NCI-H345 treated with DMSO at 0.1 percent for 48 hours (cell line): ENCODE measurements around the gene DCTN2.
A peak's percentile ranks its signal among the peaks of the same experiment; 100 is the strongest.

Source experiments
- DNase-seq: peaks from one replicate; lab custom pipeline; 2025; ENCODE audit not compliant: unreplicated experiment; lab: John Stamatoyannopoulos, UW

DCTN2 gene

DNA sequence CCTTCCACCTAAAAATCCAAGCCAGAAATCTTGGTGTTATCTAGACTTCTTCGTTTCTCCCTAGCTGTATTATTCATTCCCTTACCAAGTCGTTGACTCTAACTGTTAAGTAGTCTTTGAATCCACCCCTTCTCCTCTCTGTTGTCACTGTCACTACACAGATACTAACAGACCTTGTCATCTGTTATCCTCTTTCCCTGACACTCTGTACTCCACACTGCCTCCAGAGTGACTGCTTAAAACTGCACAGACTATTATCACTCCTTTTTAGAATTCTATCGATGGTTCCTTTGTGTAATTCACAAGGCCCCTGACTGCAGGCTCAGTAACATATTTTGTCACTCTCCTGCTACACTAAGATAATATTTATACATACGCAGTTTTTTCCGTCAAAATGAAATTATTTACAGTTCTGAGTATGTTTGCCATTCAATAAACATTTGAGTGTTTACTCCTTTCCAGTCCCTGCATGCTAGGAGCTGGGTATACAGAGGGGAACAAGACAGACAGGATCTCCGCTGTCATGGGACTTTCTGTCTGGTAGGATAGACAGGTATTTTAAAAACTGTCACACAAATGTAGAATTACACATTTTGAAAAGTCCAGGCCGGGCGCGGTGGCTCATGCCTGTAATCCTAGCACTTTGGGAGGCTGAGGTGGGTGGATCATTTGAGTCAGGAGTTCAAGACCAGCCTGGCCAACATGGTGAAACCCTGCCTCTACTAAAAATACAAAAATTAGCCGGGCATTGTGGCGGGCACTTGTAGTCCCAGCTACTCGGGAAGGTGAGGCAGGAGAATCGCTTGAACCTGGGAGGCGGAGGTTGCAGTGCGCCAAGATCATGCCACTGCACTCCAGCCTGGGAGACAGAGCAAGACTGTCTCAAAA lies 55.4 kb downstream of the DCTN2 start:
- DNase-seq, result no peak

DNA sequence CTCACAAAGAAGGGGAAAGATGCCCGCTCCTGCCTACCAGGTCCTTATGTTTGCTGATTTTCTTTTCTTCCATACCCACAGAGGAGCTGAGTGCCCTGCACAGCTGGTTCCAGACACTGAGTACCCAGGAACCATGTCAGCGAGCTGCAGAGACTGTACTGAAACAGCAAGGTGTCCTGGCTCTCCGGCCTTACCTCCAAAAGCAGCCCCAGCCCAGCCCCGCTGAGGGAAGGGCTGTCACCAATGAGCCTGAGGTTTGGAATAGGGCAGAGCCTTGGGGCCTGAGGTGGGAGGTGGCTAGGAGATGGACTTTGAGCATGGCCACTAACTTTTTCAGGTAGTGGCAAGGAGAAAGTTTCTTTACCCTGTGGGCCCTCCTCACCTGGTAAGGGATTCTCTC lies 56.9 kb downstream of the DCTN2 start:
- DNase-seq, result no peak

DNA sequence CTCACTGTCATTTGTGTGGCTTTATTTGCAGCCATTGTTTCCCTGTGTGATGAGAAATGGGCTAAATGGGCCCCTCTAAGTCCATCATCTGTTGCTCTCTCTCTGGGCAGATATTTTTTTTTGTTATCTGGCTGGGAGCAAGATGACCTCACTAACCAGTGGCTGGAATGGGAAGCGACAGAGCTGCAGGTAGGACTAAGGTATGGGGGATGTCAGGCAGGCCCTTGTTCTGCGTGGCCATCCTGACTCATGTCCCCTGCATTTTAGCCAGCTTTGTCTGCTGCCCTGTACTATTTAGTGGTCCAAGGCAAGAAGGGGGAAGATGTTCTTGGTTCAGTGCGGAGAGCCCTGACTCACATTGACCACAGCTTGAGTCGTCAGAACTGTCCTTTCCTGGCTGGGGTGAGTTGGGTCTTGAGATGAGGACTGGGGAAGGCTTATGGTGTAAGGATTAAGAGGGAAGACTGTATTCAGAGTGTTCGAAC lies 57.8 kb downstream of the DCTN2 start:
- no peak for DNase-seq

DNA sequence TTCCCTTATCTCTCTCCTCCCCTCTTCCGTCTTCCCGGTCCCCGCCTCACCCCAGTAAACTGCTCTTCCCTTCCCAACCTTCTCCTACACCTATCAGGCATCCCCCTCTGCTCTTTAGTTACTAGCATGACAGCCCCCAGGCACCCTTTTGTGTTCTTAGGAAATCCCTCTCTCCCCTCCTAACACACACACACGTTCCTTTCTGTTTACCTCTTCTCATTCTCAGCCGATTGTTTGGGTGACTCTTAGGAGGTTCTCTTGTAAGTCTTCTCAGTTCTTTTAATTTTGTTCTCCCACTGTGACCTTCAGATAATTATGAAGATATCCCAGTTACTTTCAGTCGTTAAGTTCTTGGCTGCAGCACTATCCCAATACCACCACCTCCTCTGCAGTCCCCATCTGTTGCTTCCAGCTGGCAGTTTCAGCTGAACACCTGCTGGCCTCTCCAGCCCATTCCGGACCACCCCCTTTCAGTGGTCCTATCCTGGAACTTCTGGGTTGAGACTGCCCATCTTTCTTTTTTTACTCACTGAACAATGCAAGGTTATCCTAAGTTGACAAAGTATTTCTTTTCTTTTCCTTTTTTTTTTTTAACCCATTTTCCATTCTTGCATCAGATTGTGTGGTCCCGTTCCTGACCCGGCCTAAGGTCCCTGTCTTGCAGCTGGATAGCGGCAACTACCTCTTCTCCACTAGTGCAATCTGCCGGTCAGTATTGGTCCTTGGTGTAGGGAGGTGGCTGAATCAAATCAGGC lies 58.4 kb downstream of the DCTN2 start:
- no peak for DNase-seq

DNA sequence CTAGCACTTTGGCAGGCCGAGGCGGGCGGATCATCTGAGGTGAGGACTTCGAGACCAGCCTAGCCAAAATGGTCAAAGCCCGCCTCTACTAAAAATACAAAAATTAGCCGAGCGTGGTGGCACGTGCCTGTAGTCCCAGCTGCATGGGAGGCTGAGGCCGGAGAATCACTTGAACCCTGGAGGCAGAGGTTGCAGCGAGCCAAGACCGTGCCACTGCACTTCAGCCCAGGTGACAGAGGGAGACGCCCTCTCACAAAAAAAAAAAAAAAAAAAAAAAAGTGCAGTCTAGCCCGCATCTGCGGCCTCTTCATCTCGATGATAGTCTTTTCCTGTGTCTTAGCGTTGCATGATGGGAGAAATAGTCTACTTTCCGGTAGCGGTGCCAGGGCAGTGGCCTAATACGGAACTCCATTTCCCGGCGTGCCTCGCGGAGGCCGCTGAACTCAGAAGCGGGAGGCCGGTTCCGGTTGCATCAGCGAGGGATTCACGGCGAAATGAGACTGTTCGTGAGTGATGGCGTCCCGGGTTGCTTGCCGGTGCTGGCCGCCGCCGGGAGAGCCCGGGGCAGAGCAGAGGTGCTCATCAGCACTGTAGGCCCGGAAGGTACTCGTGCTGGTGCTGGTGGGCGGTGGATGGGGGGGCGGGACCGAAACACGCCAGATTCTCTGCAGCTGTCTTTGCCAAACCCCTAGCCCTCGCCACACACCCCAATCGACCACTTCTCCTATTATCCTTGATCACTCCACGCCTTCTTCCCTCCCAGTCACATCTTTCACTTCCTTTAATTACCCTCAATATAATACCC lies 59.2 kb downstream of the DCTN2 start, which contains the start of gene MARS1:
Gene MARS1 (plus strand): TSS at position 472 of the 805 bp plus-strand sequence. CDS start 23 bp downstream, at position 495.
- DNase-seq, result peak; percentile 93

DNA sequence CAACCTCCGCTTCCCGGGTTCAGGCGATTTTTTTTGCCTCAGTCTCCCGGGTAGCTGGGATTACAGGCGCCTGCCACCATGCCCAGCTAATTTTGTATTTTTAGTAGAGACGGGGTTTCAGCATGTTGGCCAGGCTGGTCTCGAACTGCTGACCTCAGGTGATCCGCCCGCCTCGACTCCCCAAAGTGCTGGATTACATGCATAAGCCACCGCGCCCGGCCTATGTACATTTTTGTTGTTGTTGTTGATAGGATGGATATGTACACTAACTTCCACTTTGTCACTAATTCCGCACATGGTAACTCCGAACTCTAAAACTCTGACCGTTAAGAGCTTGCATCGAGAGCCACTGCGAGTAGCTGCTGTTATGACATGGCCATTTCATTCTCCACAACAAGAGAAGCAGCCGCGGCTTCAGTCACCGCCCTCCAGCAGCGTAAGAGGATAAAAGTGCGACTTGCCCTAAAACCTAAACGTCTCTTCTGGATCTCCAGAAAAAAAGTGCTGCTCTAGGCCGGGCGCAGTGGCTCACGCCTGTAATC lies 59.9 kb downstream of the DCTN2 start:
- no peak for DNase-seq

DNA sequence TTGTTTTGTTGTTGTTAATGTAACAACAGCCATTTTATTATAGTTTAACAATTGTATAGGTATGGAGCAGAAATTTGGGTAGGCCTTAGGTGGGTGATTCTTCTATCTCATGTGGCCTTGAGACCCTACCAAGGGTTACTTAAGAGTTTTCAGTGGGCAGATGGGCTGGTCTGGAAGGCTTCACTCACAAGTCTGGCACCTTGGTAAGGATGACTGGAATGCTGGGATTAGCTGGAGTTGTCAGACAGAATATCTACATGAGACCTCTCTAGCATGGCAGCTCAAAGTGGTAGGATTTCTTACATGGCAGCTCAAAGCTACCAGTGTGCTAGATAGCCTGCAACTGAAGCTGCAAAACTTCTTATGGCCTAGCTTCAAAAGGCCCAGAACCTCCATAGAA lies 61.3 kb downstream of the DCTN2 start:
- no peak for DNase-seq

DNA sequence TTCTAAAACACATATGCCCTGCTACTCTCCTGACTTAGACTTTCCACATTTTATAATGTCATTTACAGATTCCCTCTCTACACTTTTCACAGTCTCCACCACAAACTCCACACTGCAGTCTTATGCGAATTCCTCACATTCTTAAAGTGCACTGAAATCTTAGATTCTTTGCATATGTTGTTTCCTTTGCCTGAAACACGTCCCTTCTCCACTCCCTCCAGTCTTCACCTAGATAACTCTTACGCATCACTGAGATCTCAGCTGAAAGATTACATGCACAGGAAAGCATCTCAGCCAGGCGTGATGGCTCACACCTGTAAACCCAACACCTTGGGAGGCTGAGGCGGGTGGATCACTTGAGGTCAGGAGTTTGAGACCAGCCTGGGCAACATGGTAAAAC lies 63.5 kb downstream of the DCTN2 start:
- DNase-seq, result no peak

DNA sequence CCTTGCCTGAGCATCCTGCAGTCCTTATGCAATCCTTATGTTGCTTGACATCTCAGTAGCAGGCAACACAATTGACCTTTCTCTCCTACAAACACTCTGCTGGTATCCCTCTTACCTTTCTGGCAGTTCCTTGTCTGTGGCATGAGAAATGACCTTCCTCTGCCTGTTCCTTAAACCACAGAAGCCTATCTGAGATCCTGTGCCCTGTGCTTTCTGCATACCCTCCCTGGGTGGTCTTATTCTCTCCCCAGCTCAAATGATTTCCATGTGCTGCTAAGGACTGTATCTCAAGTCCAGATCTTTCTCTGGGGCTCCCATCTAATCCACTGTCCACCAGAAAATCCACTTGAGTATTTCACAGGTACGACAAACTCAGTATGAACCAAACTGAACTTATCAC lies 65.3 kb downstream of the DCTN2 start:
- no peak for DNase-seq
